ENCODE data around the gene KAZN.

The KAZN gene

GRCh38 chr1:14724678-14725077 lies 126.2 kb downstream of the KAZN start:
- no peak for DNase-seq (ENCODE audit: low read depth)
- no peak overlapping the region for H3K4me3 ChIP-seq (ENCODE audit: control insufficient read depth, low read depth, low read length)
- TF ChIP-seq, protein P1, sequence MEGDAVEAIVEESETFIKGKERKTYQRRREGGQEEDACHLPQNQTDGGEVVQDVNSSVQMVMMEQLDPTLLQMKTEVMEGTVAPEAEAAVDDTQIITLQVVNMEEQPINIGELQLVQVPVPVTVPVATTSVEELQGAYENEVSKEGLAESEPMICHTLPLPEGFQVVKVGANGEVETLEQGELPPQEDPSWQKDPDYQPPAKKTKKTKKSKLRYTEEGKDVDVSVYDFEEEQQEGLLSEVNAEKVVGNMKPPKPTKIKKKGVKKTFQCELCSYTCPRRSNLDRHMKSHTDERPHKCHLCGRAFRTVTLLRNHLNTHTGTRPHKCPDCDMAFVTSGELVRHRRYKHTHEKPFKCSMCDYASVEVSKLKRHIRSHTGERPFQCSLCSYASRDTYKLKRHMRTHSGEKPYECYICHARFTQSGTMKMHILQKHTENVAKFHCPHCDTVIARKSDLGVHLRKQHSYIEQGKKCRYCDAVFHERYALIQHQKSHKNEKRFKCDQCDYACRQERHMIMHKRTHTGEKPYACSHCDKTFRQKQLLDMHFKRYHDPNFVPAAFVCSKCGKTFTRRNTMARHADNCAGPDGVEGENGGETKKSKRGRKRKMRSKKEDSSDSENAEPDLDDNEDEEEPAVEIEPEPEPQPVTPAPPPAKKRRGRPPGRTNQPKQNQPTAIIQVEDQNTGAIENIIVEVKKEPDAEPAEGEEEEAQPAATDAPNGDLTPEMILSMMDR (conservative IDR thresholded peaks at IDR 0.05; ENCODE audit: control insufficient read depth, insufficient read depth, low read depth, low read length), result no peak

DNA sequence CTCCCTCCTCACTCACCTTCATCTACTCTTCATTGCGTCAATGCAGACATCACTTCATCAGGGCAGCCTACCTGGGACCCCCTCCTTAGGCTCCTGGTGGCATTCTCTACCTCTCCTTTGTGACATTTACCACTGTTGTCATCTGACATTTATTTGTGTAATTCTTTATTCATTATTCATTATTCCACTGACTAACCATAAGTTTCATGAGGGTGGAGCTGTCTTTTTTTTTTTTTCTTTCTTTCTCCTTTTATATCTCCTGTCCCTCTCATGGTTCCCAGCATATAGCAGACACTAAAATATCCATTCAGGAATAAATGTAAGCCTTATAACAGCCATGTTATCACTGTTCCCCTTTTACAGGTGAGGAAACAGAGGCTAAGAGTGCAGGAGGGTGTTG lies 126.8 kb downstream of the KAZN start:
- TF ChIP-seq, protein P1 (conservative IDR thresholded peaks at IDR 0.05; ENCODE audit: control insufficient read depth, insufficient read depth, low read depth, low read length), result no peak

GRCh38 chr1:14725695-14726094 lies 127.2 kb downstream of the KAZN start:
- DNase-seq (ENCODE audit: low read depth), result no peak
- H3K4me3 ChIP-seq (ENCODE audit: control insufficient read depth, low read depth, low read length), result no peak overlapping the region
- TF ChIP-seq, protein P1 (conservative IDR thresholded peaks at IDR 0.05; ENCODE audit: control insufficient read depth, insufficient read depth, low read depth, low read length), result no peak

More for the DNA sequence above, 126.8 kb downstream of the KAZN start:
- H3K4me3 ChIP-seq (ENCODE audit: control insufficient read depth, low read depth, low read length), result no peak overlapping the region
- no peak for DNase-seq (ENCODE audit: low read depth)

DNA sequence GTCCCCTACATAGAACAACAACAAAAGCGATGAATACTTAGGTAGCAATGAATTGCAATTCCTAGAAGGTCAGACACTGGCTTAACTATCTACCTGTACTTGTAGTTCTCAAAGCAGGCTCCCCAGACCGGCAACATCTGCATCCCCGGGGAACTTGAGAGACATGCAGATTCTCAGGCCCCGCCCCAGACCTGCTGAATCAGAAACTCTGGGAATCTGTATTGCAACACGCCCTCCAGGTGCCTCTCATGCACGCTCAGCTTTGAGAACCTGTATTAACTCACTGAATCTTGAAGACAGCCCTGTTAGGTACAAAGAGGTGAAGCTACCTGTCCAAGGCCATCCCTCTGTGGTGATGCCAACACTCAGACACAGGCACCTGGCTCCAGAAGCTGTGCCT lies 128.1 kb downstream of the KAZN start:
- DNase-seq (ENCODE audit: low read depth), result no peak
- TF ChIP-seq, protein P1 (conservative IDR thresholded peaks at IDR 0.05; ENCODE audit: control insufficient read depth, insufficient read depth, low read depth, low read length), result no peak
- no peak overlapping the region for H3K4me3 ChIP-seq (ENCODE audit: control insufficient read depth, low read depth, low read length)

DNA sequence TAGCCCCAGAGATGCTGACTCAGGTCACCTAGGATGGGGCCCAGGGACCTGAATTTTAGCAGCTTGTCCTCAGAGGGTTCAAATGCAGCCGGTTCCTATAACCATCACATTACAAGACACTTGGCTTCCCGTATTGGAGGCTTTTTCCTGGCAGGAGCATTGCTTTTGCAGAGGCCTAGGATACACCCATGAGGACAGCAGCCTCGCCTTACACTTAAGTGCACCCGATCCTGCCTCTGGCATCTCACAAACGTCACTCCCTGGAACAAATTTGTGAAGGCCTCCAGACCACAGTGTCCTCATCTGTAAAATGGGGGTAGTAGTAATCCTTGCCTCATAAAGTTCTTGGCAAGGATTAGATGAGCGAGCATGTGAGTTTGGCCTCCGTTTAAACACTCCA lies 130.0 kb downstream of the KAZN start:
- TF ChIP-seq, protein P1 (conservative IDR thresholded peaks at IDR 0.05; ENCODE audit: control insufficient read depth, insufficient read depth, low read depth, low read length), result no peak
- no peak for DNase-seq (ENCODE audit: low read depth)
- H3K4me3 ChIP-seq (ENCODE audit: control insufficient read depth, low read depth, low read length), result no peak overlapping the region

GRCh38 chr1:14732728-14733047 lies 134.2 kb downstream of the KAZN start:
- H3K4me3 ChIP-seq (ENCODE audit: control insufficient read depth, low read depth, low read length), result no peak overlapping the region
- TF ChIP-seq, protein P1 (conservative IDR thresholded peaks at IDR 0.05; ENCODE audit: control insufficient read depth, insufficient read depth, low read depth, low read length), result no peak
- DNase-seq (ENCODE audit: low read depth), result no peak

All from fibroblast of mammary gland (primary cell).